Left ventricle myocardium inferior (tissue), 1 donor: ENCODE measurements around the gene ANKRD17. TPM values are rescaled to one million over a fixed set of nuclear protein-coding genes. Genes with fewer than 3 reads are reported as not detected.

Source experiments
- DNase-seq: peaks from one replicate; pipeline ENCODE4 v3.0.0-alpha.2; 2020
- H3K27ac ChIP-seq: fragments of 200-600 bp; replicated peaks from 2 replicates; pipeline ENCODE4 v1.8.0; 2021
- H3K27me3 ChIP-seq: fragments of 200-600 bp; 2 replicates; pipeline ENCODE4 v1.8.0; 2021; ENCODE audit warnings: low read depth
- H3K36me3 ChIP-seq: fragments of 200-600 bp; 2 replicates; pipeline ENCODE4 v1.8.0; 2021
- H3K4me1 ChIP-seq: fragments of 200-600 bp; 2 replicates; pipeline ENCODE4 v1.8.0; 2021
- H3K4me3 ChIP-seq: fragments of 200-600 bp; 2 replicates; pipeline ENCODE4 v1.8.0; 2021; ENCODE audit warnings: mild to moderate bottlenecking, moderate library complexity
- H3K9me3 ChIP-seq: fragments of 200-600 bp; replicated peaks from 2 replicates; pipeline ENCODE4 v1.8.0; 2021
- CTCF ChIP-seq: fragments of 200-600 bp; IDR thresholded peaks from 2 replicates; pipeline ENCODE4 v1.8.0; 2021; ENCODE audit warnings: antibody characterized with exemption, mild to moderate bottlenecking, borderline replicate concordance
- intact Hi-C: fragments of 100-400 bp; cut with micrococcal nuclease; formaldehyde crosslinking; loops from one replicate; pipeline ENCODE4 v1.11.0; 2022
- total RNA-seq: library from RNA; stranded (reverse); fragmentation: NEBNext Ultra II Directional; extraction: Animal tissue kit (Norgen Biotek cat#: 25700); gene quantifications from one replicate; pipeline ENCODE4 v1.2.1, GENCODE V29; 2021
- donor health status: DM: no; HTN: yes; CAD: no; lungs with severe emphysema.

Gene ANKRD17
- total RNA-seq, 1 donor from 2014 or later: 54.1 TPM

DNA sequence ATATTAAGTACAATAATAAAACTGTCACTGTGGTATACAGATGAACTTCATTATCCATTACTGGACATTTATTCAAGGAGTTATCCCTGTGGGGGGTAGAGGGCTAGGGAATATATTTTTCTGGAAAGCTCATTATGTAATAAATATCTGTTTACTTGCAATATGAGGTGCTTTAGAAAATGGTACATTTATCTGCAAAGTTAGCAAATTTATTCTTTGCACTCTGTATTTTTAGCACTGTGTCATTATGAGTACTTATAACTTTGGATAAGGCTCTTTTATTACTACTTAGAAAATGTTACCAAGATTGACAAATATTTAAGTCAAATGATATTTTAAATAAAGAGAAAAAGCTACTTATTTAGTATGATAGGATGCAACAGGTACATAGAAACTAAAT lies 37.8 kb downstream of the ANKRD17 start:
- H3K27ac ChIP-seq: no peak overlapping the region
- no peak for DNase-seq
- H3K27me3 ChIP-seq: no peaks in the 10 kb centered on the region
- no peaks in the 10 kb centered on the region for H3K36me3 ChIP-seq
- TF ChIP-seq CTCF: no peak
- H3K9me3 ChIP-seq: no peaks in the 10 kb centered on the region
- no peak overlapping the region for H3K4me3 ChIP-seq
- intact Hi-C loops: no loop called here
- peaks cover 71% of the 10 kb centered on the region for H3K4me1 ChIP-seq

DNA sequence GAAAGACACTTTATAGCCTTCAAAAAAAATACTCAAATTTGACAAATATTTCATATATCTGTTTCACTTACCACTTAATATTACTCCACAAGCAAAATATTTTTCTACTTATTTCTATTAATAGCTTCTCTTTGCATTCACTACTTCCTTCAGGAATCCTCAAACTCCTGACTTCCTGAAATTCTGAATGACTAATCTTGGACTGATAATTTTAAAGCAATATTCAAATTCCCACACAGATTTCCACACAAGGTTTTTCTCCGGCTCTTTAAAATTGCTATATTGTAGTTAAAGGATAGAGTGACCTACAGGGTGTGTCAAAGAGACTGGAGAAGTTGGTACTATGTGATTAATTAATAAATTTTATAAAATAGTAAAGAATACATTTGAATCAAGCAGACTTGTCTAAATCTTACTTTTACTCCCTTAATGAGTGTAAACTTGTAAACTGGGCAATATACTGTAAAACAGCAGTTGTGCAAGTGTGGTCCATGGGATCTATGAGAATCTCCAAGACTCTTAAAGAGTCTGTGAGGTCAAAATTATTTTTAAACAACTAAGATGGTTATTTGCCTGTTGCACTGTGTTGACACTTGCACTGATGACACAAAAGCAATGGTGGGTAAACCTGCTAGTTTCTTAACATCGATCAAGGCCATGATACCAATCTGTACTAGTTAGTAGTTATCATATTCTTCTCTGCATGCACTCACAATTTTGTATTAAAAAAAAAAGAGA lies 44.5 kb downstream of the ANKRD17 start:
- no peak for TF ChIP-seq CTCF
- no peaks in the 10 kb centered on the region for H3K36me3 ChIP-seq
- no peaks in the 10 kb centered on the region for H3K9me3 ChIP-seq
- H3K4me3 ChIP-seq: no peak overlapping the region
- H3K4me1 ChIP-seq: peaks cover 58% of the 10 kb centered on the region
- peak overlapping the region; percentile 5 for H3K27ac ChIP-seq
- H3K27me3 ChIP-seq: no peaks in the 10 kb centered on the region
- intact Hi-C loops: no loop called here
- no peak for DNase-seq

DNA sequence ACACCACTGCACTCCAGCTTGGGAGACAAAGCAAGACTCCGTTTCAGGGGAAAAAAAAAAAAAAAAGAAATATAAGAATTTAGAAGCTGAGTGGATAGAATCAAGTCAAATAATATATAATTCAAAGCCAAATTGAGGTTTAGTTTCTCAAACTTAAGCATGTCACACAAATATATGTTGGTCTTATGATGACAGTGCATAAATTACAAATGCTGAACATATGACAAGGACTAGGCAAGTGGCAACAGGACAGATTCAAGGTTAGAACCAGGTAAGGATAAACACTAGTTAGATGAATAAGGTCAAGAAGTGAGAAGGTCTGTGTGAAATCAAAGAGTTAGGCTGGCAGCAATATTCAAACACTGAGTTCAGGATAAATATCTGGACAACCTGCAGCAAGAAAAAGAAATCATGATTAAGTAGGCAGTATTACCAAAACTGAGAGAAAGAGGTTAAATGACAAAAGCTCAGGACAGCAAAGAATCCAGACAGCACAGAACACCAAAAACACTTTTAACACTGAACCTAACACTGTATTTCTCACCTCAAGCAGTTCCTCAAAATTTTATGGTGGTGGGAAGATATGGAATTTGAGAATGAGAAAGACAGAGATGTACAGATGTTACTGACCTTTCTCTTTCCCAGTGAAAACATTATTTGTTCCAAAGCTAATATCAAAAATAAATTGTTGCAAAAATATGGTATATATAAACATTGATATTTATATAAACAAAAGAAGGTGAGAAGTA lies 45.4 kb downstream of the ANKRD17 start:
- no peaks in the 10 kb centered on the region for H3K36me3 ChIP-seq
- no peak for TF ChIP-seq CTCF
- H3K9me3 ChIP-seq: no peaks in the 10 kb centered on the region
- DNase-seq: no peak
- no peak overlapping the region for H3K4me3 ChIP-seq
- intact Hi-C loops: no loop called here
- H3K27ac ChIP-seq: no peak overlapping the region
- no peaks in the 10 kb centered on the region for H3K27me3 ChIP-seq
- peaks cover 61% of the 10 kb centered on the region for H3K4me1 ChIP-seq

DNA sequence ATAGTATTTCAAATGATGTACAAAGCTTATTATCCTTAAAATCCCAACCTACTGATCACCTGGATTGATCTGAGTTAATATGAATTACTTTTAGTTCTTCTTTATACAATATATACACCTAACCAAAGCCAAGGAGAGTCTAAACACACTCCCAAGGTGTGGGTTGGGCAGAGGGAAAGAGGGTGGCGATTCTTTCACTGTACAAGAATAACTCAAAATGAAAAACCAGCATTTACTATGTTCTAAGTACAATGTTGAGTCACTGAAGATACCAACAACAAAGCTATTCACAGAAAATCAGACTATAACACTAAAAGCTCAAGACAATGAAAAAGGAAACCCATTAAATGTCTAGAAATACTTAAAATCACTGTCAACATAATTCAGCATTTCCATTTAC lies 46.6 kb downstream of the ANKRD17 start:
- no peak for DNase-seq
- Histone ChIP-seq H3K4me3 (no peak overlapping the region), H3K4me1 (peaks cover 59% of the 10 kb centered on the region), H3K9me3 (no peaks in the 10 kb centered on the region), H3K27me3 (no peaks in the 10 kb centered on the region), H3K27ac (no peak overlapping the region), H3K36me3 (no peaks in the 10 kb centered on the region)
- TF ChIP-seq CTCF: no peak
- intact Hi-C loops: no loop called here

GRCh38 chr4:73208376-73208775 lies 50.2 kb downstream of the ANKRD17 start:
- TF ChIP-seq CTCF: no peak
- Histone ChIP-seq H3K4me3 (no peak overlapping the region), H3K9me3 (peaks cover 28% of the 10 kb centered on the region), H3K27me3 (no peaks in the 10 kb centered on the region), H3K36me3 (peaks cover 8% of the 10 kb centered on the region), H3K4me1 (peaks cover 34% of the 10 kb centered on the region), H3K27ac (no peak overlapping the region)
- intact Hi-C loops: no loop called here
- DNase-seq: no peak
